Measurements from ENCODE around the gene GFM1.

Gene GFM1

DNA sequence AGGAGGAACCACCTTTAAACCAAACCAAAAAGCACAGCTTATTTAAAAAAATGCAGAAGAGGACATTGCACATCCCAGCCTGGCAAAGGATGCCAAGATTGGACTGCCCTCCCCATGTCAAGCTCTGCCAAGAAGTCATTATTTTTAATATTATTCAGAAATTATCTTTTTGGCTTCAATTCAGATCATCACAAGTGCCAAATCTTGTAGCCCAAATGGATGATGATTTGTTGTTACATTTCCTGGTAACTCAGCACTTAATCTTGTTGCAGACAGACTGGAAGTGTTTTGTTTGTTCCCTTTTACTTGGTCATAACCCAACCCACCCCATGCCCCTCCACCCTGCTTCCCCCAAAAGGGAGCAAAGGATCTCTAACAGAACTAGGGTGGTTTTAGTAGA, 56.2 kb downstream of the GFM1 start:
- no peak overlapping the region for H3K9ac ChIP-seq (ENCODE audit: low read depth, low read length)
- no peaks in the 10 kb centered on the region for H3K4me1 ChIP-seq (ENCODE audit: insufficient read depth, low read length)
- H3K9me3 ChIP-seq (ENCODE audit: control insufficient read depth, insufficient read depth, low read length) = no peaks in the 10 kb centered on the region
- H3K36me3 ChIP-seq (ENCODE audit: insufficient read depth, low read length) = no peaks in the 10 kb centered on the region; the same call in 1 of the 2 replicates

DNA sequence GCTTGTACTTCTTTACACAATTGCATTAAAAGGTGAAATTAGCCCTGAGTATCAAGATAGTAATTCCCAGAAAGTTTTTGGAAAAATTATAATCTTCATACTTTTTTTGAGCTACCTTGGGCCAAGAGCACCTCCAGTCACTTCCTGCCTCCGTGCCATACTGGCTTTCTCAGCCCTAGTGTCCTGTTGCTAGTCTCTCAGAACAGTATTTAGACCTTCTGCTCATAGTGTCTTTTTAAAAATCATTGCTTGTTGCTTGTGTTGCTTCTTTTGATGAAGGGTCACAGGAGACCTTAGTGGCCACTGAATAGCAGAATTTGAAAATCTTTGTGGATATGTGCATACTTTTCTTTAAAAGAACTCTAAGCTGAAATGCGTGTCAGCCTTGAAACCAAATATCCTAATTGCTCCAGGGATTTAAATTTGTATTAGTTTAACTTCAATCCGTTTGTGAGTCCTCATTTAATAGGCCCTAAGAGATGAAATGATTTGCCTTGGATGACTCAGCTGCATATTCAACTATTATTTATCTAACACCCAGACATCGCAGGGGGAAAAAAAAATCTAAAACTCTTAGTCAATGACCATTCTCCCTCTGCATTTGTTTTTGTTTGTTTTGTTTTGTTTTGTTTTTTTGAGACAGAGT, 57.2 kb downstream of the GFM1 start:
- H3K4me1 ChIP-seq (ENCODE audit: insufficient read depth, low read length) = no peaks in the 10 kb centered on the region
- H3K9ac ChIP-seq (ENCODE audit: low read depth, low read length) = no peak overlapping the region
- H3K36me3 ChIP-seq (ENCODE audit: insufficient read depth, low read length) = no peaks in the 10 kb centered on the region; the same call in 1 of the 2 replicates
- H3K9me3 ChIP-seq (ENCODE audit: control insufficient read depth, insufficient read depth, low read length) = no peaks in the 10 kb centered on the region

DNA sequence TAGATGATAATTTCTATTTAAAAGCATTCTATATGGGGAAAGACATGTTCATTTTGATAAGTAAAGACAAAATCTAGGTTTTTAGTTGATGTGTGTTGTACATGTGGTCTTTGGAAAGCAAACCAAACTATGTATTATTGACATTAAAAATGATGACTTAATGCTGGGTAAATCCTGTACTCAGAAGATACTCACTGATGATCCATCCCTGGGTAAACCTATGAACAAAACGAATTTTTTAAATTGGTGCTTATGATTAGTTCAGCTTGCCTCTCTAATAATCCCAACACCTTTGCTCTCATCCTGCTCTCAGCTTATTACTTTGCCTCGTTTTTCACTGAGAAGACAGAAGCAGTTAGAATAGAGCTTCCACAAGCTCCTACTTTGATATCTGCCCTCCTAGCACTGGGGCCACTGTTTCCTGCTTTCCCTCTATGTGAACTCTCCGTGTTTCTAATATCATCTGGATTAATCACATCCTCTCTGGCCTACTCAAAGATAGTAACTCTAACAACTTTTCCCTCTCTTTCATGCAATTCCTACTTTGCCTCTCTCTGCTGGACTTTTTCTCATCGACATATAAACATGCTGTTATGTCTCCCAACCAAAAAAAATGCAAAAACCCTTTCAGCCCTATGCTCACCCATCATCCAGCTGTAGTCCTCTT, 58.6 kb downstream of the GFM1 start:
- Histone ChIP-seq H3K36me3 (ENCODE audit: insufficient read depth, low read length) (no peaks in the 10 kb centered on the region; the same call in 1 of the 2 replicates), H3K4me1 (ENCODE audit: insufficient read depth, low read length) (no peaks in the 10 kb centered on the region), H3K9me3 (ENCODE audit: control insufficient read depth, insufficient read depth, low read length) (no peaks in the 10 kb centered on the region), H3K9ac (ENCODE audit: low read depth, low read length) (no peak overlapping the region)

DNA sequence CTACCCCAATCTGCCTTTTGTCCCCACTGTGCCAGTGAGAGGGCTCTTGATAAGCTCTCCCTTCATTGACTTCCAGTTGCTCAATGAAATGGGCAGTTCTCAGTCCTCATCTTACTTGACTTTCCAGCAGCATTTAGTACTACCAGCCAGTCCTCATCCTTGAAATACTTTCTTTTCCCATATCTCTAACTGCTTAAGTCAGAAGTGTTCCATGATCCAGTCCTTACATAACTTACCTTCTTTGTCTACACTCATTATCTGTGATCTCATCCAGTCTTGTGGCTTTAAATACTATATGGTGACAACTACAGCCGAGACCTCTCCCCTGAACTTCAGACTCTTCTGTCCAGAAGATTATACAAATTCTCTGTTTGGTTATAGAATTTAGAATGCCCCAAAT, 59.2 kb downstream of the GFM1 start:
- H3K9me3 ChIP-seq (ENCODE audit: control insufficient read depth, insufficient read depth, low read length) = no peaks in the 10 kb centered on the region
- H3K4me1 ChIP-seq (ENCODE audit: insufficient read depth, low read length) = no peaks in the 10 kb centered on the region
- no peaks in the 10 kb centered on the region; the same call in none of the 2 replicates for H3K36me3 ChIP-seq (ENCODE audit: insufficient read depth, low read length)
- H3K9ac ChIP-seq (ENCODE audit: low read depth, low read length) = no peak overlapping the region

DNA sequence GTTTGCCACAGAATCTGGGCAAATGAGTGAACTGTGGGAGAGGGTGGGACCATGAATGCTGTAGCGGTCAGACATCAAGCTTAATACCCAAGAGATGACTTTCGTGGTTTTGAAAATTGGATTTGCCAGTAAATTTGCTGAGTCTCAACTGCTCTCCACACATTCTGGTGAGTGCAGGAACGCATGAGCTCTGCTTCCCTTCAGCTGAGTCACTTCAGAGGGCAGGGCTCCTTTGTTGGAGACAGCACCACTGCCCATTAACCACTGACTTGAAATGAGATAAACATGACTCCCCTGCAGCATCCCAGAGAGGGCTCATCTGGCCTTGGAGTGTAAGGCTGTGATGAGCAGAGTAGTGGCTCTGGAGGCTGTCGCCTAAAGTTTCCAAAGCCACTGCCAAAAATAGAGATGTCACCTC, 65.3 kb downstream of the GFM1 start:
- no peak overlapping the region for H3K9ac ChIP-seq (ENCODE audit: low read depth, low read length)
- peaks cover 7% of the 10 kb centered on the region for H3K36me3 ChIP-seq (ENCODE audit: insufficient read depth, low read length)
- peaks cover 20% of the 10 kb centered on the region for H3K4me1 ChIP-seq (ENCODE audit: insufficient read depth, low read length)
- H3K9me3 ChIP-seq (ENCODE audit: control insufficient read depth, insufficient read depth, low read length) = no peaks in the 10 kb centered on the region

DNA sequence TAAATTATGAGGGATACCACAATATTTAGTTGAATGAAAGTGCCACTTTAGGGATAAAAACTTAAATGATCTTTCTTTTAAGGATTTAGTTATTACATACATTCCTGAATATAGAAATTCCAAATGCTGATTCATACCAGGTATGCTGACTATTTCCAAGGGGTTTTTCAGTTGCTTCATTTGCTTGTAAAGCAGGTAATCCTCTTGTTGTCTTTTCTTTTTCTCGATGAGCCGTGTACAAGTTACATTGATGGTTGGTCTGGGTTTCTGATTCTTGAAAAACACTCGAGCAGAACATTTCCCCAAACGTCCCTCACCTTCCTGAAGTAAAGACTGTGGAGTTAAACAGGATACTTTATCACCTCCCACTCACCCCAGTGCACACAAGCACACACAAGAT, 66.3 kb downstream of the GFM1 start:
- Histone ChIP-seq H3K36me3 (ENCODE audit: insufficient read depth, low read length) (peaks cover 7% of the 10 kb centered on the region; the same call in 1 of the 2 replicates), H3K9ac (ENCODE audit: low read depth, low read length) (no peak overlapping the region), H3K4me1 (ENCODE audit: insufficient read depth, low read length) (peaks cover 20% of the 10 kb centered on the region), H3K9me3 (ENCODE audit: control insufficient read depth, insufficient read depth, low read length) (no peaks in the 10 kb centered on the region)

DNA sequence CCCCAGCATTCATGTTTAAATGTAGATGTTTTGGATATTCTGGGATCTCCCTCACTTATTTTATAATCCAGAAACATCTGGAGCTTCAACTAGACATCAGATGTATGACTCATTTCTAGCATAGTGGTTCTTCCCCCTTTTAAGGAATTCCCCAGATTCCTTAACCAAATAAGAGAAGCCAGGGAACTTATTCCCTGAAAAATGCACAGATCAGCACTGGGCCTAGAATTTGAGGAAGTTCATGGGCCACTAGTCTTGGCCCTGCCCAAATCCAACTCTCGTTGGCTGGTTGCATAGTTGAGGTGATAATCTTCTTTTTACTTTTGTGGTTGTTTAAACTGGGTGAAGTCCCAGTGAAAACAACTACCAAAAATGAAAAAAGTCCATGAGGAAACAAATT, 67.6 kb downstream of the GFM1 start:
- Histone ChIP-seq H3K9ac (ENCODE audit: low read depth, low read length) (no peak overlapping the region), H3K4me1 (ENCODE audit: insufficient read depth, low read length) (peaks cover 20% of the 10 kb centered on the region), H3K9me3 (ENCODE audit: control insufficient read depth, insufficient read depth, low read length) (no peaks in the 10 kb centered on the region), H3K36me3 (ENCODE audit: insufficient read depth, low read length) (peaks cover 7% of the 10 kb centered on the region; the same call in 1 of the 2 replicates)

DNA sequence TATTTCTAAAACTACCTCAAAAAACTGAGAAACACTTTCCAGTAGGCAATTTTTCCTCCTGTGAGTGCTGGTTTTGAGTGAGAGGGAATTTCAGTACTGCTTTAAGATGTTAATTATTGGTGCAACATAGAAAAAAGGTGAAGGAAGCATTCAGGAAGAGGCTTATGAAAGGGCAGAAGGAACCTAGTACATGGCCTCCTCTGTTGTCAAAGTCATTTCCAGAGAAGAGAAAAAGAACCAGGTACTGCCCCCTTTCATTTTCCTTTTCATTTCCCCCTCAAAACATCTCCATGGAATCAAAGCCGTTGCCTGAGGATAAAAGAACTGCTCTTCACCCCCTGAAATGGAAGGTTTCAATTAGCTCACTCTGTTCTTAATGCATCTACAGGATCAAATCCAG, 68.1 kb downstream of the GFM1 start:
- Histone ChIP-seq H3K9ac (ENCODE audit: low read depth, low read length) (no peak overlapping the region), H3K9me3 (ENCODE audit: control insufficient read depth, insufficient read depth, low read length) (no peaks in the 10 kb centered on the region), H3K4me1 (ENCODE audit: insufficient read depth, low read length) (peaks cover 20% of the 10 kb centered on the region), H3K36me3 (ENCODE audit: insufficient read depth, low read length) (peaks cover 7% of the 10 kb centered on the region; the same call in 1 of the 2 replicates)

DNA sequence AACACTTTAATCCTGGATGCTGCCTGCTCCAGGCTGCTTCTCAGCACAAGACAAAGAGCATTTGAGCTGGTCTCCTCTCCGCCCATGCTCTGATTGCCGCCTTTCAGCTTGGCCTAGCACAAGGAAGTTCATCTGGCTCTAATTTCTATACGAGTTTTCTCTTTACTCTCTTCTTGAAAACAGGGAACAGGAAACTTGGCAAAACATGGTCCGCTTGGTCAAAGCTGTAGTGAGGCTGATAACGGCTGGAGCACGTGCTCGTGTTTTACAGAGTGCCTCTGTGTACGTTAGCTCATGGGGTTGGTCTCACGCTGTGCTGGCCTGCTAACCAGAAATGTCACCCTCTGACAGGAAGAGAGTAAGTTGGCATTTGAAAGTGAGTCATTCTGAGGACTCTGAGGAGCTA, 68.8 kb downstream of the GFM1 start:
- peaks cover 7% of the 10 kb centered on the region; the same call in 1 of the 2 replicates for H3K36me3 ChIP-seq (ENCODE audit: insufficient read depth, low read length)
- no peak overlapping the region for H3K9ac ChIP-seq (ENCODE audit: low read depth, low read length)
- no peaks in the 10 kb centered on the region for H3K9me3 ChIP-seq (ENCODE audit: control insufficient read depth, insufficient read depth, low read length)
- peaks cover 20% of the 10 kb centered on the region for H3K4me1 ChIP-seq (ENCODE audit: insufficient read depth, low read length)

DNA sequence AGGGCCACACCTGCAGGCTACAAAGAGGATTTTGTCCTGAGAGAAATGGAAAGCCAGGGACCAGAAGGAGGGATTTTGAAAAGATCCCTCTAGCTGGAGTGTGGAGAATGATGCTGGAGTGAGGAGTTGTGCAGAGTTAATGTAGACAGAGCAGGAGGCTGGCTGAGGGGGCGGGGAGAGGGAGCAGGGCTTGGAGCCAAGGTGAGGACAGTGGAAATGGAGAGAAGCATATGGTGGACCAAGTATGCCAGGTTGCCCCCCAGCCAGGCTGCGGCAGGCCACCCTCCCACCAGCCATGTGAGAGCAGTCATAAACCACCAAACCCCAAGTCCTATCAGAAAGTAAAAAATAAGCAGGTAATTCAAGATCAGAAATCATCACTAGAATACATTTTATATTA, 73.2 kb downstream of the GFM1 start:
- Histone ChIP-seq H3K9me3 (ENCODE audit: control insufficient read depth, insufficient read depth, low read length) (no peaks in the 10 kb centered on the region), H3K4me1 (ENCODE audit: insufficient read depth, low read length) (peaks cover 12% of the 10 kb centered on the region), H3K9ac (ENCODE audit: low read depth, low read length) (no peak overlapping the region), H3K36me3 (ENCODE audit: insufficient read depth, low read length) (0 out of 2 replicates have a peak, but pooled peaks cover 4% of the 10 kb centered on the region)

DNA sequence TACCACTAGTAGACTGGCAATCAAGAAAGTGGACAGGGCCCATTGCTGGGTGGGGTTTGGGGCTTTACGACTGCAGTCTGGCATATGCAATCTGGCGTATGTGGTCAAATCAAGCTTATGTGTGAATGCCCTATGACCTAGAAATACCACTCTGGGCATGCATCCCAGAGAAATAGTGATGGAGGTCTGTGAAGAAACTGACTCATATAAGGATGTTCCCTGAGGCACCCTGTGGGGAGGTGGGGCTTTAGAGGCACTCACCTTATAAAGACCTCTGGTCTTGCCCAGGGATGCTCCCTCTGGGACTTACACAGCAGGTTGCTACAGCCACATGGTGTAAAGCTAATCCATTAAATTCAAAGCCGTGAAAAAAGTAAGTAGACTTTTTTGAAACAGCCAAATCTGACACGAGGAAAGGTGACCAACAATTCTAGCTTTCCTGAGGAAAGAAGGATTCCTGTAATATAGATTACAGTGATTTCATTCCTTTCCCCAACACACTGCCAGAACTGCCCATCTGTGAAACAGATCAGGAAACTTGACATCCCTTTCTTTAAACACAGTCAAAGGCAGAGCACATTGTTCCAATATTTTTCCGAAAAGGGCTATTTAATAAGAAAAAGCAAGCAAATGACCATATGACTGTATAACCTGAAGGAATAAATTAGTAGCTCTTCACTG, 74.3 kb downstream of the GFM1 start:
- H3K9ac ChIP-seq (ENCODE audit: low read depth, low read length) = no peak overlapping the region
- 0 out of 2 replicates have a peak, but pooled peaks cover 4% of the 10 kb centered on the region for H3K36me3 ChIP-seq (ENCODE audit: insufficient read depth, low read length)
- no peaks in the 10 kb centered on the region for H3K9me3 ChIP-seq (ENCODE audit: control insufficient read depth, insufficient read depth, low read length)
- peaks cover 3% of the 10 kb centered on the region; the same call in 1 of the 2 replicates for H3K4me1 ChIP-seq (ENCODE audit: insufficient read depth, low read length)

DNA sequence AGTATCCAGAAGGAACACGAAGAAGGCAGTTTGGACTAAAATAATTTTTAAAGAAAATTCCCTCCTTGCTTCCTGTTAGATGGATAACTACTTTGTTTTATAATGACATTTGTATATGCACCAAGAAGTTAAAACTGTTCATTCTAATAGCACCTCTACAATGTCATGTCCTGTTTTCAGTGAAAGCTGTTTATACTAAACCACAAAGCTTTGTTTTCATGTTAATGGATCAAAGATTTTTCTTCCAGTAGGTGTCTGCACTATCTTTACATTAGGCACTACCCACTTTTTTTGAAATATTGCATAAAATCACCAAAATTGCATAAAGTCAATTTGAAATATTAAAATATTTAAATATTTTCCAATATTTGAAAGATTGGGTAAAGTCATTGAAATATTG, 77.8 kb downstream of the GFM1 start:
- Histone ChIP-seq H3K36me3 (ENCODE audit: insufficient read depth, low read length) (no peaks in the 10 kb centered on the region), H3K9ac (ENCODE audit: low read depth, low read length) (no peak overlapping the region), H3K9me3 (ENCODE audit: control insufficient read depth, insufficient read depth, low read length) (no peaks in the 10 kb centered on the region), H3K4me1 (ENCODE audit: insufficient read depth, low read length) (no peaks in the 10 kb centered on the region; the same call in 1 of the 2 replicates)

DNA sequence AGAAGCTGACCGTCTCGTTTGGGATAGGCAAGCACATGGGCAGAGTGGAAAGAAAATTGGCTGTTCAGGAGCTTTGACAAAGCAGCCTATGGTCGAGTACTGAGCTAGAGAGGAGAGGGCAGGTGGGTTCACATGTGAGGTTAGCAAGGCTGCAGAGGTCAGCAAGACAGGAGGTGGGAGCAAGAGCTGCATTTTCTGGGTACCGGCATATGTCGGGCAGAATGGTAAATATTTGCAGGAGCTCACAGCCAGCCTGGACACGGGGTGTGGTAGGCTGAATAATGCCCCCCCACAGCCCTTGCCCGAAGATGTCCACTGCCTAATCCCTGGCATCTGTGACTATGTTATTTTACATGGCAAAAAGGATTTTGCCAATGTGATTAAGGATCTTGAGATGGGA, 79.7 kb downstream of the GFM1 start:
- H3K9me3 ChIP-seq (ENCODE audit: control insufficient read depth, insufficient read depth, low read length) = no peaks in the 10 kb centered on the region
- no peak overlapping the region for H3K9ac ChIP-seq (ENCODE audit: low read depth, low read length)
- 0 out of 2 replicates have a peak, but pooled peaks cover 3% of the 10 kb centered on the region for H3K4me1 ChIP-seq (ENCODE audit: insufficient read depth, low read length)
- H3K36me3 ChIP-seq (ENCODE audit: insufficient read depth, low read length) = no peaks in the 10 kb centered on the region

DNA sequence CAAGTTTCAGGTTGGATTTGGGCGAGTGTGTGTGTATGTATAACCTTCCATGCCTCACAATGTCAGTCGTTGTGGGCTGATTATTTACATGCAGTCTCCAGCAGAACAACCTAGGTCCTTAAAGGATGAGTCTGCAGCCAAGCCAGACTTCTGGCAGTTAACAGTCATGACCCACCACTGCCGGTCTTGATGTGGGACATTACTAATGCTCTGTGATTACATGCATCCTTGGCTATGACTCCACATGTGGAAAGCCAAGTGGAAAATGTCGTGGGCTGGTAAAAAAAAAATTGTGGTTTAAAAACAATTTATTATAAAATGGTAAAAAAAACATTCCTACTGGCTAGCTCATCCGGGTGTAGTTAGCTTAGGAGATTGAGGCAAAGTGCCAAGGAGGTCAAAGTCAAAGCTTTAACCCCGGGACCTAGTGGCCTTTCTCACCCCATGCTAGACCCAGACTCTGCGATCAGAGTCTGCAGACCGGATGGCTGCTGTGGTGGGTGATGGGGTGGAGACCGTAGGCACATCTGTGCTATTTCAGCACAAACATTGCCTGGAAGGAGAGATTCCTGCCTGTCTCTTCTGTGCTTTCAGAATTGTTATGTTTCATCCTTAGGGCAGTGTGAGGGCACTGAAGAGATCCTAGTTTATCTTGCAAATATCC, 81.2 kb downstream of the GFM1 start:
- Histone ChIP-seq H3K9me3 (ENCODE audit: control insufficient read depth, insufficient read depth, low read length) (no peaks in the 10 kb centered on the region), H3K36me3 (ENCODE audit: insufficient read depth, low read length) (no peaks in the 10 kb centered on the region), H3K4me1 (ENCODE audit: insufficient read depth, low read length) (0 out of 2 replicates have a peak, but pooled peaks cover 3% of the 10 kb centered on the region), H3K9ac (ENCODE audit: low read depth, low read length) (no peak overlapping the region)
